GM11168 (cell line): ENCODE measurements around the gene ATP5F1E.

Experiments
- in situ Hi-C: fragments of 300-500 bp; cut with MboI; formaldehyde crosslinking; loops from one replicate; pipeline ENCODE4 v1.12.0; 2022; ENCODE audit warnings: low sequenced_read_pairs; ENCODE audit not compliant: unreplicated experiment

ATP5F1E gene

GRCh38 chr20:58980711-58981627 is 51.2 kb downstream of the ATP5F1E start, which contains the start of gene NELFCD:
Gene NELFCD, plus strand, starts transcription at chr20:58981256. Its CDS starts 54 bp downstream, at chr20:58981310.
- in situ Hi-C loops = no loop called here

- in situ Hi-C loops = no loop called here
Measured at GRCh38 chr20:58978351-58979190, 53.6 kb downstream of the ATP5F1E start.

GRCh38 chr20:58976061-58976730 is 55.9 kb downstream of the ATP5F1E start:
- in situ Hi-C loops = no loop called here
